DND-41 (cell line): ENCODE measurements around the gene CCDC69.

Experiments used
- ATAC-seq: fragments of 200-7000 bp; cut with Tn5 transposase; 3 replicates; pipeline ENCODE4 v1.9.1; 2021; ENCODE audit warnings: low read depth; ENCODE audit not compliant: insufficient read depth
- DNase-seq: peaks from one replicate; pipeline ENCODE4 v3.0.0-alpha.2; 2020
- H2AFZ ChIP-seq: 2 replicates; pipeline ENCODE4 v1.6.0; 2012; ENCODE audit warnings: low read depth, low read length
- H3K27ac ChIP-seq: 2 replicates; pipeline ENCODE4 v1.5.1; 2012; ENCODE audit warnings: low read length, inconsistent platforms
- H3K27me3 ChIP-seq: fragments of 200-600 bp; sonication (generic); 2 replicates; pipeline ENCODE4 v1.6.0; 2012; ENCODE audit warnings: low read length, mild to moderate bottlenecking, inconsistent platforms; ENCODE audit not compliant: insufficient read depth, poor library complexity
- H3K36me3 ChIP-seq: 2 replicates; pipeline ENCODE4 v1.5.1; 2012; ENCODE audit warnings: low read length, inconsistent platforms; ENCODE audit not compliant: insufficient read depth
- H3K4me1 ChIP-seq: 2 replicates; pipeline ENCODE4 v1.5.1; 2012; ENCODE audit warnings: mild to moderate bottlenecking, low read length; ENCODE audit not compliant: insufficient read depth
- H3K4me2 ChIP-seq: 2 replicates; pipeline ENCODE4 v1.6.0; 2012; ENCODE audit warnings: mild to moderate bottlenecking, moderate library complexity, low read length, inconsistent platforms; ENCODE audit not compliant: insufficient read depth
- H3K4me3 ChIP-seq, 2 experiments: fragments of 200-600 bp in 1 of 2; shearing (Covaris generic) in 1 of 2; 2 replicates each; pipeline ENCODE4 v1.5.1; 2012 to 2016; ENCODE audit warnings: inconsistent platforms in 2 of 2, low read length in 2 of 2, mild to moderate bottlenecking in 2 of 2, low read depth in 1 of 2, moderate library complexity in 1 of 2
- H3K79me2 ChIP-seq: 2 replicates; pipeline ENCODE4 v1.6.0; 2012; ENCODE audit warnings: low read length, inconsistent platforms; ENCODE audit not compliant: insufficient read depth
- H3K9ac ChIP-seq: 2 replicates; pipeline ENCODE4 v1.6.0; 2012; ENCODE audit warnings: low read depth, mild to moderate bottlenecking, inconsistent platforms, low read length, moderate library complexity
- H3K9me3 ChIP-seq: 2 replicates; pipeline ENCODE4 v1.5.1; 2012; ENCODE audit warnings: low read length, moderate library complexity, mild to moderate bottlenecking, inconsistent platforms; ENCODE audit not compliant: insufficient read depth, severe bottlenecking
- H4K20me1 ChIP-seq: 2 replicates; pipeline ENCODE4 v1.6.0; 2012; ENCODE audit warnings: low read length; ENCODE audit not compliant: insufficient read depth
- CTCF ChIP-seq: IDR thresholded peaks from 2 replicates; pipeline ENCODE4 v1.5.1; 2012; ENCODE audit warnings: borderline replicate concordance, low read length, moderate library complexity, mild to moderate bottlenecking; ENCODE audit not compliant: poor library complexity, severe bottlenecking; ENCODE audit errors: extremely low read depth
- EZH2 ChIP-seq: IDR thresholded peaks from 3 replicates; pipeline ENCODE4 v1.6.1; 2012; ENCODE audit warnings: borderline replicate concordance, low read depth, mild to moderate bottlenecking, moderate library complexity, low read length, inconsistent platforms; ENCODE audit not compliant: severe bottlenecking

The CCDC69 gene

DNA sequence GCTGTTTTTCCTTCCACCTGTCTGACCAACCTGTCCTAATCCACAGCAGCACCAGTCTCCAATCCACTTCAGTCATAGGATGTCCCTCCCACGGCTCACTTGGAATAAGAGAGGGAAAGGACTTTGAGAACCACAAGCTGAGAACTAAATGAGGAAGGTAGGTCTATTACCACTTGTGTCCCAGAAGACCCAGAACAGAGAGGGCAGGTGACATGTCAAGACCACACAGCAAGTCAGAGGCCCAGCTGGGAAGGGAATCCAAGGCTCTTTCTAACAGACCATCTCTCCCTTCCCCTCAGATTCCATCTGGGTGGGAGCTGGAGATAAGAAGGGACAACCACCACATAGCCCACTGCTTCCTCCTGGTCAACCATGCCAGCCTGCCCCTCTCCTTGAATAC is 81.0 kb downstream of the CCDC69 start:
- H3K4me3 ChIP-seq, result no peak overlapping the region
- no peak for ATAC-seq
- no peak overlapping the region for H3K27ac ChIP-seq
- TF ChIP-seq CTCF (no peak), EZH2 (no peak)
- no peaks in the 10 kb centered on the region for H3K4me1 ChIP-seq
- H3K79me2 ChIP-seq, result peaks cover 59% of the 10 kb centered on the region
- H3K4me2 ChIP-seq, result no peak overlapping the region
- no peaks in the 10 kb centered on the region for H3K9me3 ChIP-seq
- H3K27me3 ChIP-seq, result no peaks in the 10 kb centered on the region
- no peak for DNase-seq
- H3K36me3 ChIP-seq, result peaks cover 94% of the 10 kb centered on the region
- peaks cover 53% of the 10 kb centered on the region for H4K20me1 ChIP-seq
- H2AFZ ChIP-seq, result no peak overlapping the region
- no peak overlapping the region for H3K9ac ChIP-seq

DNA sequence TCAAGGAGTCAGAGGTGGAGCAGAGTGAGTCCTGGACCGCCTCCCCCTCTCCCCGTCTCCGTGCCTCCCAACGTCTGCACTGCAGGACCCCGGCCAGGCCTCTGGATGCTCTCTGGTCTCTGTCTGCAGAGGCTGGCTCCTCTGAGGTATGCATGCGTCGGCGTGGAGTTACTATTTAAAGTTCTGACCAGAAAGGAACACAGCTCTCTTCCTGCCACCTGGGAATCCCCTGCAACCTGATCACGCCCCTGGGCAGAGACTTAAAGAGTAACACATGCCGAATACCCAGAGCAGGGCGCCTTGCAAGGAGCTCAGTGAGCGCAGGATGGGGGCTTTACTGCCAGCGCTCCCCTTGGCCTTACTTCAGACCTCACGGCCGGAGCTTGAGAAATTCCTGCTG is 82.4 kb downstream of the CCDC69 start:
- Histone ChIP-seq H3K4me1 (no peaks in the 10 kb centered on the region), H3K27me3 (no peaks in the 10 kb centered on the region), H3K9ac (no peak overlapping the region), H3K27ac (no peak overlapping the region), H3K4me3 (no peak overlapping the region), H3K4me2 (no peak overlapping the region), H3K36me3 (peaks cover 94% of the 10 kb centered on the region), H2AFZ (no peak overlapping the region), H3K79me2 (peaks cover 45% of the 10 kb centered on the region), H4K20me1 (peaks cover 52% of the 10 kb centered on the region), H3K9me3 (no peaks in the 10 kb centered on the region)
- no peak for TF ChIP-seq CTCF
- TF ChIP-seq EZH2, result no peak
- ATAC-seq (no peak), DNase-seq (no peak)

- H3K36me3 ChIP-seq, result peaks cover 94% of the 10 kb centered on the region
- H2AFZ ChIP-seq, result no peak overlapping the region
- ATAC-seq, result no peak
- H3K4me3 ChIP-seq, result no peak overlapping the region
- no peaks in the 10 kb centered on the region for H3K4me1 ChIP-seq
- no peaks in the 10 kb centered on the region for H3K27me3 ChIP-seq
- H3K9ac ChIP-seq, result no peak overlapping the region
- no peak overlapping the region; the same call in 1 of the 2 replicates for H3K27ac ChIP-seq
- no peak for TF ChIP-seq CTCF
- TF ChIP-seq EZH2, result no peak
- peaks cover 47% of the 10 kb centered on the region for H4K20me1 ChIP-seq
- no peaks in the 10 kb centered on the region for H3K9me3 ChIP-seq
- peaks cover 39% of the 10 kb centered on the region for H3K79me2 ChIP-seq
- H3K4me2 ChIP-seq, result no peak overlapping the region
- DNase-seq, result no peak
Observed at GRCh38 chr5:151140686-151141459, 83.0 kb downstream of the CCDC69 start.
